WI38 (cell line): Measurements from ENCODE around the gene CCDC196.

ENCODE experiments used
- H3K4me3 ChIP-seq: 2 replicates; pipeline ENCODE4 v1.5.1; 2011; ENCODE audit warnings: low read depth, mild to moderate bottlenecking, control low read depth, low read length
- CTCF ChIP-seq: IDR thresholded peaks from 2 replicates; pipeline ENCODE4 v1.5.1; 2012; ENCODE audit warnings: low read depth, mild to moderate bottlenecking, control low read depth, low read length

The CCDC196 gene

DNA sequence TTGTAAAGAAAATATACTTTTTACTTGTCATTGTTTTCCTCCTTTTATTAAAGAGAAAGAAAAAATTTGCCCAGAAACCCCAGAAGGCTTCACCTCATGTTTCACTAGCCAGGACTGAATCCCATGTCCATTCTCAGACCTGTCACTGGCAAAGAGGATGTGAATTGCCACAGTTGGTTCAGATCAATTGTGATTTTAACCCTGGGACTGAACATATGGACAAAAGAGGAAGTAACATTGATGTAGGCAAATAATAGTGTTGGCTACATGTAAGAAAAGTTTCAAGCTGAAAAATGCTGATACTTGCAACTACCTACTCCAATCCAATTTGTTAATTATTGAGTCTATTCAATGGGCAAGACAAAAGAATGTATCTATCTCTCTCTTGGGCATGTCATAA, 8.6 kb upstream of the CCDC196 start:
- TF ChIP-seq CTCF = no peak

GRCh38 chr14:66482873-66483272, 3.3 kb upstream of the CCDC196 start:
- no peak for TF ChIP-seq CTCF
- H3K4me3 ChIP-seq = no peak overlapping the region

More for the DNA sequence above, 8.6 kb upstream of the CCDC196 start:
- H3K4me3 ChIP-seq = no peak overlapping the region

DNA sequence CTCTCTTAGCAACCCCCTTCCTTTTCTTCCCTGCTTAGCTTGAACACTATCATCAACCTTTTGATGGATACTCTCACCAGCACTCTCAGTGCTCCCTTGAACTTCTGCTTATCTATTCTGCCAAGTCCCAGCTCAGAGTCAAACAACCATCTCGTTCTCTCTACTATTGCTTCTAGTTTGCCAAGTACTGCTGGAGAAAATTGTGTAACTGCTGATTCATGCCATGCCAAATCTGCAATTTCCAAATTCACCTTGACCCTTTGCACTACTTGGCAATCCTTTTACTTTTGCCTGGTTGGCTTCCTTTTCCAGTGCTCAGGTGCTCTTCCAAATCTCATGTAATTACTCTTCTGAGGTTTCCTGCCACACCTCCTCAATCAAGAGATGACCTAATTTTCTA, 2.8 kb upstream of the CCDC196 start:
- no peak for TF ChIP-seq CTCF

DNA sequence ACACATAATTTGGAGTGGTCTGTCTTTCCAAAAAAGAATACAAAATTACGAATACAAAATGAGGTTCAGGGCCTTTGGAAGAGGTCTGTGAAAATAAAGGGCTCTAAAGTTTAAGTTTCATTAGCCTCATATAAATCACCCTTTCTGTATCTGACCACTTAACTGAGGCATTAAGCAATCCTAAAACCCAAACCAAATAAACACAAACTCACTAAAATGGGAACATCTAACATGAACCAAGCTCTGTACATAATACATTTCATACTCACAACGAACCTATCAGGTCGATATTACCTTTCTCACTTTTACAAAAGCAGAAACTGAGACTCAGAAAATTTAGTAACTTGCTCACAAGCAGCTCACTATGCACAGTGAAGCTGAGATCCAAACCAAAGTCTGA, 1.1 kb upstream of the CCDC196 start:
- no peak overlapping the region for H3K4me3 ChIP-seq

More for the DNA sequence above, 2.8 kb upstream of the CCDC196 start:
- no peak overlapping the region for H3K4me3 ChIP-seq

DNA sequence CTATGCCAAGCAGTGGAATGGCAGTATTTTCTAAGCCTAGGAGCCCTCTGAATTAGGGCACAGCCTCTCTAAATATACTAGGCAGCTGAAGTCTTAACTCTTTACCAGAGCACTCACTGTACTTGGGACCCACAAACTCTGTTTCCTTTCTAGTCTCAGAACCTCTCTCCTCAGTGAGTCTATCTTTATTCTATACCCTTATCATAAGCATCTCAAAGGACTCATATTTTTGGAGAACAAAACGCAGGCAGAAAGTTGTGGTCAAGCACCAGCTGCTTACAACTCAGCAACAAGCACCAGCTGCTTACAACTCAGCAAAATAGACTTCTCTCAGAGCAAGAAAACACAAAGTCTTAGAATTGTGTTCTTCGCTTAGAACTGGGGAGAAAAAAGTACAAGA, 993 bp downstream of the CCDC196 start:
- no peak overlapping the region for H3K4me3 ChIP-seq
- no peak for TF ChIP-seq CTCF

More for the DNA sequence above, 1.1 kb upstream of the CCDC196 start:
- TF ChIP-seq CTCF = no peak

DNA sequence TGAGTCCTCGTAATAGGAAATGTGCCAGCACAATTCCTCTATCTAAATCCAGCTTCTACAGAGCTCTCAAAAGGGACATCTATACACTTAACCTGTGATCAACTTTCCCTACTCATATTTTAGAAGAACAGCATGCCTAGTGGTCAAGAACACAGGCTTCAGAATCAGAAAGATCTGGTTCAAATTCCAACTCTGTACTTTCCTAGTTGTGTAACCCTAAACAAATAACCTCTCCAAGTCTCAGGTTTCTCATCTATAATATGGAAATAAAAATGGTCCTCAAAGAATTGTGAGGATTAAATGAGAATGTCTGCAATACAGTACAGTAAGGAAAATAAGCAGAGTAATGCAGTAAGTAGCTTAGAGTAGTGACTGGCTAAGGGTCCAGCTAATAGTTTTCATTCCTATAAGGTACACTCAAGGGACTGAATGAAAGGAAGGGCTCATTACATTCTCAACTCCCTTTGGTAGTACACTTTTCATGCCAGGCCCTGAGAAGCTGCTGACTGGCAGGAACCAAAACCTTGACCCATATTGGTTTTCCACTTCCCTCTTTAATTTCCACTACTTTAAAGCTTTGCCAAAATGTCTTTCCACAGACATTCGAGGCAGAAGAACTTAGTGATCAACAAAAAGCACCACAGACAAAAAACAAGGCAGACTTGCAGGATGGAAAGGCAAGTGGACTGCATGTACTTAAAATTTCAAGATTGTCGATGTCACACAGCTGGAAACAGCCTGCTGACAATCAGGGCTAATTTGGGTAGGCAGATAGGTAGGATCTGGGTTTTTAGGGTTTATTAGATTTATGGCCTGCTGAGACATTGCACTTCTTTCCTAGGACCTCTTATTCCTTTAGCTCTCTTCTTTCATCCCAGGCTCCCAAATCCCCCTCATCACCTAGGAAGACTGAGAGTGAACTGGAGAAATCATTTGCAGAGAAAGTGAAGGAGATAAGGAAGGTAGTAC, 4.3 kb downstream of the CCDC196 start:
- no peak for TF ChIP-seq CTCF
- H3K4me3 ChIP-seq = no peak overlapping the region

- no peak overlapping the region for H3K4me3 ChIP-seq
These were observed 7.6 kb downstream of the CCDC196 start for GRCh38 chr14:66493750-66494149.

More at GRCh38 chr14:66493750-66494149, 7.6 kb downstream of the CCDC196 start:
- TF ChIP-seq CTCF = no peak
